GM21786 (cell line): ENCODE results near the gene RAPGEF5.

ENCODE experiments used
- ATAC-seq: cut with Tn5 transposase; IDR thresholded peaks from one replicate; pipeline ENCODE4 v1.9.1; 2021; ENCODE audit not compliant: unreplicated experiment

Gene RAPGEF5

DNA sequence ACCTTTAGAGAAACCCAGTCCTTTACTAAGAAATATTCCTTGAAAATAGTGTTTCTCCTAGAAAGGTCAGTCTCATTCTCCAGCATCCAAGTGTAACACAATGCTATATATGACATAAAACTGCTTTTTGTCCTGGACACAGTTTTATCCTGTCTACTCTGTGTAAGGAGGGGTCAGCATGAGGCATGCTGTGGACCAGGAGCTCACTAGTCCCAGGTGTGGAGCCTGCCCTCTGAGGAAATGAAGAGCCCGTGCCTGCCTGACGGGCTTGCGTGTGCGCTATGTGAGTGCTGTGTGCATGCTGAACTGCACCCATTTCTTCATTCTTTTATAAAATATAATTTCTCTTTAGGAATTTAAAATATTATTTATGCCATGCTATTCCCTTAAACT, 228.4 kb downstream of the RAPGEF5 start:
- no peak for ATAC-seq

- ATAC-seq: no peak
Observed at GRCh38 chr7:22127835-22128527, 229.0 kb downstream of the RAPGEF5 start.

GRCh38 chr7:22125436-22125835, 231.5 kb downstream of the RAPGEF5 start:
- no peak for ATAC-seq

- ATAC-seq: no peak
Observed at GRCh38 chr7:22124941-22125340, 232.0 kb downstream of the RAPGEF5 start.

GRCh38 chr7:22123139-22123538, 233.8 kb downstream of the RAPGEF5 start:
- no peak for ATAC-seq

GRCh38 chr7:22121702-22122474, 235.1 kb downstream of the RAPGEF5 start:
- no peak for ATAC-seq

- no peak for ATAC-seq
Observed at GRCh38 chr7:22120391-22121053, 236.4 kb downstream of the RAPGEF5 start.

- ATAC-seq: no peak
Observed at GRCh38 chr7:22117222-22117621, 239.7 kb downstream of the RAPGEF5 start.

DNA sequence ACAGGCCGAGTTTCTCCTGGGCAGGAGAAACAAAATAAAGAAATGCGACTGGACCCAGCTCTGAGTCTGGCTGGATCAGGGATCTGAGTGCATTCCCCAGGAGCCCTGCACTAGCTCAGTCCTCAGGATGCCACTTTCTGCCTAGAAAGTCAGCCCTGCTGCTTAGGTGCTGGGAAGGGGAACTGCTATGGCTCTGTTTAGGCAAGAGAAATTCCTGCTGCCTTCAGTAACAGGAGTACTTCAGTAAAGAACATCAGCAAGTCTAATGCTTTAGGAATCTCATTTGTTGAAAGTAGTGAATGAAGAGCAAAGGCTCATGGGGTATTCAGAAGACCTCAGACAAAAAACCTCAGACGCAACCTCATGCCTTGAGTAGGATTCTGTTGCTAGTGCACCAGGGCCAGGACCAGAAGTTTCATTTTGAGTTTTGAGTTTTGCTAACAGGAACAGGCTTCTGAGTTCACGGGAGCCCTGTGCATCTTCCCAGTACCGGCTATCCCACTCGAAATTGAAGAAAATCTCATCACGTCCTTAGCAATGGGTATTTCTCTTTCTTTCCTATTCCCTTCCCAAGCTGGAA, 240.4 kb downstream of the RAPGEF5 start:
- no peak for ATAC-seq

GRCh38 chr7:22115689-22116088, 241.3 kb downstream of the RAPGEF5 start:
- no peak for ATAC-seq

DNA sequence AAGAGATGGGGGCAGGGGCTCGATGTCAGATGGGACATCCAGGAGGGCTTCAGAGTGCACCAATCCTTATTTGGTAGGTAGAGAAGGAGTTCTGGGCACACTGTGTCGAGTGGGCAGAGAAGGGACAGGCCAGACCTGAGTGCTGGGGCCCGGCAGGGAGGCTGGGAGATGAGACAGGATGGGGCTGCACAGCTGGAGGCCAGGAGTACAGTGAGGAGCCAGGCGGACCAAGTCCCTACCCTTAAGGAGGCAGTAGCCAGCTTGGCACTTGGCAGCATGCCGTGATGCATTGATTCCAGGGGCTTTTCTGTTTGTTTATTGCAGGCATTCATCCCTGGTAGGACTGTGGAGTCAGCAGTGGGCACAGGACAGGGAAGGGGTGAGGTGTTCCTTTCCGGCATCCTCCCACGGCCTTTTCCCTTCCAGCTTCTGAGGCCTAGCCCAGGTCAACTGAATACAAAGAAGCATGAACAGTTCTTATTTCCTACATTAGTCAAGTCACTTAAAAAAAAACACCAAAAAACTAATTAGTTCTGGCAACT, 242.4 kb downstream of the RAPGEF5 start:
- ATAC-seq: no peak

GRCh38 chr7:22113041-22113440, 243.9 kb downstream of the RAPGEF5 start:
- ATAC-seq: no peak

DNA sequence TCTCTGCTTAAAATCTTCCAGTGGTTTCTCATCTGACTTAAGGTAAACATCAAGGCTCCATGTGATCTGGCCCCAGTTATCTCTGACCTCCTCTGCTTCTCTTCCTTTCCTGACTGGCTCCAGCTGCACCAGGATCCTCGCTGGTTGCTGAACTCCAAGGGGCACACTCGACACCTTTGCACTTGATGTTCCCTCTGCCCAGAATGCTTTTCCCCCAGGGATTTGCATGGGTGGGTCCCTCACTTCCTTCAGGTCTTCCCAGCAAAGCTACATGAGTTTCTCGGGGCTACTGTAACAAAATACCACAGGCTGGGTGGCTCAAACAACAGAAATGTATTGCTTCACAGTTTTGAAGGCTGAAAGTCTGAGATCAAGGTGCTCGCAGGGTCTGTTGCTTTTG, 245.3 kb downstream of the RAPGEF5 start:
- no peak for ATAC-seq

- no peak for ATAC-seq
Observed at GRCh38 chr7:22110881-22111280, 246.1 kb downstream of the RAPGEF5 start.

- ATAC-seq: peak; percentile 74
Observed at GRCh38 chr7:22110227-22110839, 246.6 kb downstream of the RAPGEF5 start.

- no peak for ATAC-seq
Observed at GRCh38 chr7:22109761-22110160, 247.2 kb downstream of the RAPGEF5 start.

GRCh38 chr7:22108151-22108845, 248.7 kb downstream of the RAPGEF5 start:
- no peak for ATAC-seq

GRCh38 chr7:22105550-22105949, 251.4 kb downstream of the RAPGEF5 start:
- no peak for ATAC-seq

DNA sequence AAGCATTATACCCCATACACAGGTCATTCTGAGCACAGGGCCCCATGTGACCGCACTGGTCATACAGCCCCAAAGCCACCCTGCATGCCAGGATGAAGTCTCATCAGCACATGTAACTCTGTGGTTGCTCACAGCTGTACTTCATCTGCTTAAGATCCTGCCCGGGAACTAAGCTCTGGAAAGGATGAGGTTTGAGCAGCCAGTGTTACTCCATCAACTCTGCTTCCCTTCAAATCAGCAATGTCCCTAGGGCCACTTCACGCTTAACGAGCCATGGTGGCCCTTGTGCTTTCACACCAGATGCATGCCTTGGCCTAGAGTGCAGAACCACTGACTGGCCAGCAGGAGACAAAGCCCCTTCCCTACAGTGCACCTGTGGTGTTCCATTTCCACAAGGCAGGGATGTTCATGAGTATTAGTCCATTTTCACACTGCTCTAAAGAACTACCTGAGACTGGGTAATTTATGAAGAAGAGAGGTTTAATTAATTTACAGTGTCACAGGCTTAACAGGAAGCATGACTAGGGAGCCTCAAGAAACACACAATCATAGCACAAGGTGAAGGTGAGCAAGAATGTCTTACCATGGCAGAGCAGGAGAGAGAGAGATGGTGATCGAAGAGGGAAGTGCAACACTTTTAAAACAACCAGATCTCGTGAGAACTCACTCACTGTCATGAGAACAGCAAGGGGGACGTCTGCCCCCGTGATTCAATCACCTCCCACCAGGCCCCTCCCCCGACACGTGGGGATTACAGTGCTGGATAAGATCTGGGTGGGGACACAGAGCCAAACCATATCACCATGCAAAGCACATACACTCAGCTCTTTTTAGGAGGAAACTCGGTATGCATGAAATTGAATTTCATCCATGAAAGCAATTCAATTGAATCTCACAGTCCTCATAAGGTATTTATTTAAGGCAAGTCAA, 262.3 kb downstream of the RAPGEF5 start:
- ATAC-seq: no peak
